ENCODE data around the gene SLC35A2.
A peak's percentile ranks its signal among the peaks of the same experiment; 100 is the strongest.

The SLC35A2 gene

GRCh38 chrX:48914593-48915493 lies 3.4 kb upstream of the SLC35A2 start:
- H3K4me1 ChIP-seq (ENCODE audit: control insufficient read depth, insufficient read depth, low read length), result peaks cover 8% of the 10 kb centered on the region
- H3K9me3 ChIP-seq (ENCODE audit: control insufficient read depth, insufficient read depth, low read depth, low read length), result peaks cover 2% of the 10 kb centered on the region; the same call in 1 of the 2 replicates
- no peak overlapping the region for H3K27ac ChIP-seq (ENCODE audit: low read depth, low read length)
- peaks cover 58% of the 10 kb centered on the region for H3K36me3 ChIP-seq (ENCODE audit: control insufficient read depth, insufficient read depth, low read length)
- no peaks in the 10 kb centered on the region for H3K27me3 ChIP-seq (ENCODE audit: control insufficient read depth, insufficient read depth, low read length)
- peak overlapping the region; percentile 27 for H3K4me3 ChIP-seq (ENCODE audit: low read depth, low read length)
- peak overlapping the region; percentile 6 for H3K9ac ChIP-seq (ENCODE audit: low read length)

GRCh38 chrX:48913605-48914366 lies 2.3 kb upstream of the SLC35A2 start:
- Histone ChIP-seq H3K27me3 (ENCODE audit: control insufficient read depth, insufficient read depth, low read length) (no peaks in the 10 kb centered on the region), H3K4me3 (ENCODE audit: low read depth, low read length) (peak overlapping the region; percentile 17; the same call in 1 of the 2 replicates), H3K36me3 (ENCODE audit: control insufficient read depth, insufficient read depth, low read length) (peaks cover 62% of the 10 kb centered on the region), H3K9ac (ENCODE audit: low read length) (no peak overlapping the region), H3K27ac (ENCODE audit: low read depth, low read length) (no peak overlapping the region), H3K4me1 (ENCODE audit: control insufficient read depth, insufficient read depth, low read length) (peaks cover 6% of the 10 kb centered on the region), H3K9me3 (ENCODE audit: control insufficient read depth, insufficient read depth, low read depth, low read length) (peaks cover 2% of the 10 kb centered on the region; the same call in 1 of the 2 replicates)

GRCh38 chrX:48910926-48911411 lies 477 bp downstream of the SLC35A2 start:
- Histone ChIP-seq H3K4me3 (ENCODE audit: low read depth, low read length) (peak overlapping the region; percentile 67), H3K27ac (ENCODE audit: low read depth, low read length) (no peak overlapping the region), H3K27me3 (ENCODE audit: control insufficient read depth, insufficient read depth, low read length) (peaks cover 4% of the 10 kb centered on the region; the same call in 1 of the 2 replicates), H3K4me1 (ENCODE audit: control insufficient read depth, insufficient read depth, low read length) (peaks cover 6% of the 10 kb centered on the region), H3K9me3 (ENCODE audit: control insufficient read depth, insufficient read depth, low read depth, low read length) (peaks cover 6% of the 10 kb centered on the region; the same call in 1 of the 2 replicates), H3K9ac (ENCODE audit: low read length) (peak overlapping the region; percentile 72), H3K36me3 (ENCODE audit: control insufficient read depth, insufficient read depth, low read length) (peaks cover 47% of the 10 kb centered on the region)

- Histone ChIP-seq H3K27me3 (ENCODE audit: control insufficient read depth, insufficient read depth, low read length) (peaks cover 4% of the 10 kb centered on the region; the same call in 1 of the 2 replicates), H3K36me3 (ENCODE audit: control insufficient read depth, insufficient read depth, low read length) (peaks cover 46% of the 10 kb centered on the region), H3K9me3 (ENCODE audit: control insufficient read depth, insufficient read depth, low read depth, low read length) (peaks cover 6% of the 10 kb centered on the region; the same call in 1 of the 2 replicates), H3K9ac (ENCODE audit: low read length) (peak overlapping the region; percentile 2), H3K4me3 (ENCODE audit: low read depth, low read length) (no peak overlapping the region; the same call in 1 of the 2 replicates), H3K4me1 (ENCODE audit: control insufficient read depth, insufficient read depth, low read length) (peaks cover 6% of the 10 kb centered on the region), H3K27ac (ENCODE audit: low read depth, low read length) (no peak overlapping the region)
Observed at GRCh38 chrX:48909703-48910294, 1.6 kb downstream of the SLC35A2 start.

GRCh38 chrX:48908600-48908999 lies 2.8 kb downstream of the SLC35A2 start:
- H3K27ac ChIP-seq (ENCODE audit: low read depth, low read length), result no peak overlapping the region
- peaks cover 4% of the 10 kb centered on the region; the same call in 1 of the 2 replicates for H3K27me3 ChIP-seq (ENCODE audit: control insufficient read depth, insufficient read depth, low read length)
- H3K4me1 ChIP-seq (ENCODE audit: control insufficient read depth, insufficient read depth, low read length), result peaks cover 6% of the 10 kb centered on the region; the same call in 1 of the 2 replicates
- H3K36me3 ChIP-seq (ENCODE audit: control insufficient read depth, insufficient read depth, low read length), result peaks cover 44% of the 10 kb centered on the region
- peaks cover 12% of the 10 kb centered on the region; the same call in 1 of the 2 replicates for H3K9me3 ChIP-seq (ENCODE audit: control insufficient read depth, insufficient read depth, low read depth, low read length)
- no peak overlapping the region for H3K4me3 ChIP-seq (ENCODE audit: low read depth, low read length)
- no peak overlapping the region for H3K9ac ChIP-seq (ENCODE audit: low read length)

- peaks cover under 1% of the 10 kb centered on the region; the same call in 1 of the 2 replicates for H3K4me1 ChIP-seq (ENCODE audit: control insufficient read depth, insufficient read depth, low read length)
- H3K4me3 ChIP-seq (ENCODE audit: low read depth, low read length), result no peak overlapping the region
- no peak overlapping the region for H3K9ac ChIP-seq (ENCODE audit: low read length)
- H3K27ac ChIP-seq (ENCODE audit: low read depth, low read length), result no peak overlapping the region
- H3K27me3 ChIP-seq (ENCODE audit: control insufficient read depth, insufficient read depth, low read length), result peaks cover 4% of the 10 kb centered on the region; the same call in 1 of the 2 replicates
- peaks cover 15% of the 10 kb centered on the region; the same call in 1 of the 2 replicates for H3K9me3 ChIP-seq (ENCODE audit: control insufficient read depth, insufficient read depth, low read depth, low read length)
- peaks cover 59% of the 10 kb centered on the region for H3K36me3 ChIP-seq (ENCODE audit: control insufficient read depth, insufficient read depth, low read length)
Observed at GRCh38 chrX:48905090-48905790, 6.2 kb downstream of the SLC35A2 start.

GRCh38 chrX:48904626-48905025 lies 6.8 kb downstream of the SLC35A2 start:
- peaks cover 4% of the 10 kb centered on the region; the same call in 1 of the 2 replicates for H3K27me3 ChIP-seq (ENCODE audit: control insufficient read depth, insufficient read depth, low read length)
- H3K36me3 ChIP-seq (ENCODE audit: control insufficient read depth, insufficient read depth, low read length), result peaks cover 59% of the 10 kb centered on the region

GRCh38 chrX:48904180-48904579 lies 7.3 kb downstream of the SLC35A2 start:
- no peak overlapping the region for H3K27ac ChIP-seq (ENCODE audit: low read depth, low read length)
- H3K27me3 ChIP-seq (ENCODE audit: control insufficient read depth, insufficient read depth, low read length), result peaks cover 4% of the 10 kb centered on the region; the same call in 1 of the 2 replicates
- peaks cover 15% of the 10 kb centered on the region; the same call in 1 of the 2 replicates for H3K9me3 ChIP-seq (ENCODE audit: control insufficient read depth, insufficient read depth, low read depth, low read length)
- H3K9ac ChIP-seq (ENCODE audit: low read length), result no peak overlapping the region
- no peak overlapping the region for H3K4me3 ChIP-seq (ENCODE audit: low read depth, low read length)
- peaks cover 55% of the 10 kb centered on the region for H3K36me3 ChIP-seq (ENCODE audit: control insufficient read depth, insufficient read depth, low read length)
- H3K4me1 ChIP-seq (ENCODE audit: control insufficient read depth, insufficient read depth, low read length), result no peaks in the 10 kb centered on the region

More at GRCh38 chrX:48904626-48905025, 6.8 kb downstream of the SLC35A2 start:
- H3K4me1 ChIP-seq (ENCODE audit: control insufficient read depth, insufficient read depth, low read length), result no peaks in the 10 kb centered on the region; the same call in 1 of the 2 replicates
- H3K27ac ChIP-seq (ENCODE audit: low read depth, low read length), result no peak overlapping the region
- H3K9me3 ChIP-seq (ENCODE audit: control insufficient read depth, insufficient read depth, low read depth, low read length), result peaks cover 15% of the 10 kb centered on the region; the same call in 1 of the 2 replicates
- H3K4me3 ChIP-seq (ENCODE audit: low read depth, low read length), result no peak overlapping the region
- H3K9ac ChIP-seq (ENCODE audit: low read length), result no peak overlapping the region

GRCh38 chrX:48903290-48903689 lies 8.2 kb downstream of the SLC35A2 start:
- Histone ChIP-seq H3K27ac (ENCODE audit: low read depth, low read length) (no peak overlapping the region), H3K9me3 (ENCODE audit: control insufficient read depth, insufficient read depth, low read depth, low read length) (peaks cover 15% of the 10 kb centered on the region; the same call in 1 of the 2 replicates), H3K4me3 (ENCODE audit: low read depth, low read length) (no peak overlapping the region), H3K4me1 (ENCODE audit: control insufficient read depth, insufficient read depth, low read length) (no peaks in the 10 kb centered on the region), H3K36me3 (ENCODE audit: control insufficient read depth, insufficient read depth, low read length) (peaks cover 55% of the 10 kb centered on the region), H3K27me3 (ENCODE audit: control insufficient read depth, insufficient read depth, low read length) (peaks cover 4% of the 10 kb centered on the region; the same call in 1 of the 2 replicates), H3K9ac (ENCODE audit: low read length) (no peak overlapping the region)

- Histone ChIP-seq H3K9ac (ENCODE audit: low read length) (no peak overlapping the region), H3K27ac (ENCODE audit: low read depth, low read length) (no peak overlapping the region), H3K4me1 (ENCODE audit: control insufficient read depth, insufficient read depth, low read length) (no peaks in the 10 kb centered on the region), H3K36me3 (ENCODE audit: control insufficient read depth, insufficient read depth, low read length) (peaks cover 55% of the 10 kb centered on the region), H3K4me3 (ENCODE audit: low read depth, low read length) (no peak overlapping the region), H3K27me3 (ENCODE audit: control insufficient read depth, insufficient read depth, low read length) (peaks cover 4% of the 10 kb centered on the region; the same call in 1 of the 2 replicates), H3K9me3 (ENCODE audit: control insufficient read depth, insufficient read depth, low read depth, low read length) (peaks cover 15% of the 10 kb centered on the region; the same call in 1 of the 2 replicates)
Observed at GRCh38 chrX:48902776-48903175, 8.7 kb downstream of the SLC35A2 start.
